Gastroesophageal sphincter (tissue), 3 donors: Measurements from ENCODE around the gene APOC4.
"Not testable (repeated sequence)": the region's sequence is repeated elsewhere in the genome, so short reads cannot be mapped to it uniquely, and the experiment has no call there.

ENCODE experiments used
- CTCF ChIP-seq, 4 experiments: fragments of 200-600 bp in 2 of 4; fragments of 450-650 bp in 2 of 4; sonication (generic) in 1 of 4; IDR thresholded peaks; one replicate each; pipeline ENCODE4 v1.5.1; 2017 to 2019; ENCODE audit warnings: antibody characterized with exemption in 4 of 4, mild to moderate bottlenecking in 2 of 4, moderate library complexity in 2 of 4
- EP300 ChIP-seq: sonication (generic); formaldehyde crosslinking; IDR thresholded peaks from one replicate; pipeline ENCODE4 v1.6.1; 2017; ENCODE audit warnings: antibody characterized with exemption, mild to moderate bottlenecking
- POLR2A ChIP-seq, 2 donors: fragments of 450-650 bp; IDR thresholded peaks; one replicate each; pipeline ENCODE4 v1.6.1; 2017; ENCODE audit warnings: antibody characterized with exemption in 2 of 2, mild to moderate bottlenecking in 2 of 2, moderate library complexity in 1 of 2

GRCh38 chr19:44914433-44915206 lies 27.4 kb upstream of the APOC4 start, which contains the start of gene APOC1:
- TF ChIP-seq CTCF (IDR thresholded peaks at IDR 0.05); POLR2A (IDR thresholded peaks at IDR 0.05); EP300: not testable (repeated sequence)
